Measurements from ENCODE around the gene CFAP73. TPM values are rescaled to one million over a fixed set of nuclear protein-coding genes. Genes with fewer than 3 reads are reported as not detected.

Gene CFAP73
- total RNA-seq, 1 donor, result not detected

GRCh38 chr12:113145720-113146551 lies 3.6 kb upstream of the CFAP73 start:
- DNase-seq (ENCODE audit: insufficient read length, low spot score, missing footprints), result no peak

GRCh38 chr12:113146999-113147398 lies 2.5 kb upstream of the CFAP73 start:
- Histone ChIP-seq H3K9me3 (ENCODE audit: low read depth, low read length) (no peaks in the 10 kb centered on the region), H2AFZ (ENCODE audit: low read length) (no peak overlapping the region), H4K20me1 (ENCODE audit: insufficient read depth, low read length) (no peaks in the 10 kb centered on the region), H3K4me1 (ENCODE audit: insufficient read depth, low read length) (peaks cover 6% of the 10 kb centered on the region), H3K36me3 (ENCODE audit: insufficient read depth, low read length) (no peaks in the 10 kb centered on the region), H3K79me2 (ENCODE audit: insufficient read depth, low read length) (no peaks in the 10 kb centered on the region), H3K4me3 (ENCODE audit: insufficient read depth, low read length) (no peak overlapping the region), H3K27ac (ENCODE audit: low read depth, low read length) (no peak overlapping the region), H3K4me2 (ENCODE audit: insufficient read depth, low read length) (no peak overlapping the region), H3K27me3 (ENCODE audit: insufficient read depth, low read length) (peaks cover 16% of the 10 kb centered on the region)
- no peak for DNase-seq (ENCODE audit: insufficient read length, low spot score, missing footprints)
- TF ChIP-seq CTCF (IDR thresholded peaks at IDR 0.05; ENCODE audit: extremely low read depth, low read depth, low read length), result no peak

More at GRCh38 chr12:113145720-113146551, 3.6 kb upstream of the CFAP73 start:
- no peak overlapping the region for H3K4me3 ChIP-seq (ENCODE audit: insufficient read depth, low read length)
- H3K9me3 ChIP-seq (ENCODE audit: low read depth, low read length), result no peaks in the 10 kb centered on the region
- no peak overlapping the region for H3K27ac ChIP-seq (ENCODE audit: low read depth, low read length)
- no peak for TF ChIP-seq CTCF (IDR thresholded peaks at IDR 0.05; ENCODE audit: extremely low read depth, low read depth, low read length)
- no peaks in the 10 kb centered on the region for H3K79me2 ChIP-seq (ENCODE audit: insufficient read depth, low read length)
- H3K4me1 ChIP-seq (ENCODE audit: insufficient read depth, low read length), result peaks cover 6% of the 10 kb centered on the region
- H4K20me1 ChIP-seq (ENCODE audit: insufficient read depth, low read length), result no peaks in the 10 kb centered on the region
- H2AFZ ChIP-seq (ENCODE audit: low read length), result no peak overlapping the region
- no peaks in the 10 kb centered on the region for H3K36me3 ChIP-seq (ENCODE audit: insufficient read depth, low read length)
- peaks cover 11% of the 10 kb centered on the region for H3K27me3 ChIP-seq (ENCODE audit: insufficient read depth, low read length)
- no peak overlapping the region for H3K4me2 ChIP-seq (ENCODE audit: insufficient read depth, low read length)

GRCh38 chr12:113151655-113152054 lies 2.1 kb downstream of the CFAP73 start:
- Histone ChIP-seq H2AFZ (ENCODE audit: low read length) (no peak overlapping the region), H3K27ac (ENCODE audit: low read depth, low read length) (no peak overlapping the region), H3K9me3 (ENCODE audit: low read depth, low read length) (no peaks in the 10 kb centered on the region), H3K4me2 (ENCODE audit: insufficient read depth, low read length) (no peak overlapping the region), H3K36me3 (ENCODE audit: insufficient read depth, low read length) (no peaks in the 10 kb centered on the region), H3K4me1 (ENCODE audit: insufficient read depth, low read length) (peaks cover 6% of the 10 kb centered on the region), H3K79me2 (ENCODE audit: insufficient read depth, low read length) (no peaks in the 10 kb centered on the region), H3K4me3 (ENCODE audit: insufficient read depth, low read length) (no peak overlapping the region), H3K27me3 (ENCODE audit: insufficient read depth, low read length) (peaks cover 49% of the 10 kb centered on the region), H4K20me1 (ENCODE audit: insufficient read depth, low read length) (no peaks in the 10 kb centered on the region)
- TF ChIP-seq CTCF (IDR thresholded peaks at IDR 0.05; ENCODE audit: extremely low read depth, low read depth, low read length), result no peak
- no peak for DNase-seq (ENCODE audit: insufficient read length, low spot score, missing footprints)

- peak overlapping the region; percentile 58 for H3K4me3 ChIP-seq (ENCODE audit: insufficient read depth, low read length)
These were observed 2.8 kb downstream of the CFAP73 start for GRCh38 chr12:113152196-113152834.

More at GRCh38 chr12:113152196-113152834, 2.8 kb downstream of the CFAP73 start:
- Histone ChIP-seq H3K9me3 (ENCODE audit: low read depth, low read length) (no peaks in the 10 kb centered on the region), H3K27me3 (ENCODE audit: insufficient read depth, low read length) (peaks cover 49% of the 10 kb centered on the region), H3K4me1 (ENCODE audit: insufficient read depth, low read length) (peaks cover 6% of the 10 kb centered on the region), H3K36me3 (ENCODE audit: insufficient read depth, low read length) (no peaks in the 10 kb centered on the region), H2AFZ (ENCODE audit: low read length) (no peak overlapping the region), H3K4me2 (ENCODE audit: insufficient read depth, low read length) (peak overlapping the region; percentile 75), H4K20me1 (ENCODE audit: insufficient read depth, low read length) (no peaks in the 10 kb centered on the region), H3K27ac (ENCODE audit: low read depth, low read length) (no peak overlapping the region), H3K79me2 (ENCODE audit: insufficient read depth, low read length) (no peaks in the 10 kb centered on the region)
- no peak for TF ChIP-seq CTCF (IDR thresholded peaks at IDR 0.05; ENCODE audit: extremely low read depth, low read depth, low read length)
- DNase-seq (ENCODE audit: insufficient read length, low spot score, missing footprints), result no peak
